HG02623 (cell line): ENCODE results near the gene ZDHHC14.

Experiments
- ATAC-seq: cut with Tn5 transposase; IDR thresholded peaks from one replicate; pipeline ENCODE4 v1.9.1; 2021; ENCODE audit warnings: moderate library complexity; ENCODE audit not compliant: unreplicated experiment

Gene ZDHHC14

GRCh38 chr6:157725836-157726235 is 344.8 kb downstream of the ZDHHC14 start:
- no peak for ATAC-seq

GRCh38 chr6:157726892-157727628 is 346.1 kb downstream of the ZDHHC14 start:
- ATAC-seq, result no peak
